GM21825 (cell line): Measurements from ENCODE around the gene PCDHGB1.
"Not testable (repeated sequence)": the region's sequence is repeated elsewhere in the genome, so short reads cannot be mapped to it uniquely, and the experiment has no call there.

ENCODE experiments used
- ATAC-seq: cut with Tn5 transposase; IDR thresholded peaks from one replicate; pipeline ENCODE4 v1.9.1; 2021; ENCODE audit warnings: mild to moderate bottlenecking, moderate library complexity; ENCODE audit not compliant: unreplicated experiment

The PCDHGB1 gene

GRCh38 chr5:141349917-141350619, at the start of gene PCDHGB1:
Gene PCDHGB1, plus strand, starts transcription at chr5:141350099. Its CDS starts 162 bp downstream, at chr5:141350261.
- ATAC-seq: no peak

GRCh38 chr5:141303756-141304155, 46.1 kb upstream of the PCDHGB1 start, which contains the start of gene SLC25A2:
Gene SLC25A2, minus strand, starts transcription at chr5:141304049. Its CDS starts 184 bp downstream, at chr5:141303865.
- ATAC-seq: no peak

GRCh38 chr5:141306630-141307029, 43.3 kb upstream of the PCDHGB1 start:
- no peak for ATAC-seq

- ATAC-seq: no peak
Observed at GRCh38 chr5:141313711-141314110, 36.2 kb upstream of the PCDHGB1 start.

- ATAC-seq: not testable (repeated sequence)
Observed at GRCh38 chr5:141316963-141317362, 32.9 kb upstream of the PCDHGB1 start.

DNA sequence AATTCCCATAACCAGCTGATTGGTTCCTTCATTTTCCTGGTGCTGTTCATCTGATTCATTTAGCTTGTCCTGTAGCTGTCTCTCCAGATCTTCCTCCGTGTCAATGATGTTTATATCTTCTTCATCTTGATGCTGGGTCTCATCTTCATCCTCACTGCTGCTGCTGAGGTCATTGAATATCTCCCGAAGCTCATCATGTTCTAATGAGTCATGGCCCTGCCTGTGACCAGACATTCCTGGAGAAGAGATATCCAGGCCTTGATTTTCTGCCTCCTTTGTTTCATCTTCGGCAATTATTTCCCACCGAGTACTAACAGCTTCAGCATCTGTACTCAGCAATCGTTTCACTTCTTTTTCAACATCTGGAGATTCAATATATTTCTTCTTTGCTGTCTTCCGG, 30.7 kb upstream of the PCDHGB1 start:
- no peak for ATAC-seq

DNA sequence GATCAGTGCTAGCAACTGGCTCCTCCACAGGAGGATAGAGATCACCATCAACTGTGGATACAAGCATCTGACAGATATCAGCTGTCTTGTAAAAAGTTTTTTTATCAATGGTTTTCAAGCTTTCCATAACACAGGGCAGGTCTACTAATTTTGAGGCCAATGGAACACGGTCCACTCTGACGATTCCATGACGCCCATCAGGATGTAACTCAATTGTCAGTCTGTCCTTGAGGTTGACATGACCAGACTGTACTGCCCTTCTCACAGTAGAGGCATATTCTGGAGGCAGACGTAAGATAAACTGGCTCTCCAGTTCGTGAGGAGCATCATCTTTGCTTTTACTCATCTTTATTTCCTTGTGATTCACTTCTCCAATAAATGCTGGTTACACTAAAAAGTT, 30.2 kb upstream of the PCDHGB1 start:
- no peak for ATAC-seq

DNA sequence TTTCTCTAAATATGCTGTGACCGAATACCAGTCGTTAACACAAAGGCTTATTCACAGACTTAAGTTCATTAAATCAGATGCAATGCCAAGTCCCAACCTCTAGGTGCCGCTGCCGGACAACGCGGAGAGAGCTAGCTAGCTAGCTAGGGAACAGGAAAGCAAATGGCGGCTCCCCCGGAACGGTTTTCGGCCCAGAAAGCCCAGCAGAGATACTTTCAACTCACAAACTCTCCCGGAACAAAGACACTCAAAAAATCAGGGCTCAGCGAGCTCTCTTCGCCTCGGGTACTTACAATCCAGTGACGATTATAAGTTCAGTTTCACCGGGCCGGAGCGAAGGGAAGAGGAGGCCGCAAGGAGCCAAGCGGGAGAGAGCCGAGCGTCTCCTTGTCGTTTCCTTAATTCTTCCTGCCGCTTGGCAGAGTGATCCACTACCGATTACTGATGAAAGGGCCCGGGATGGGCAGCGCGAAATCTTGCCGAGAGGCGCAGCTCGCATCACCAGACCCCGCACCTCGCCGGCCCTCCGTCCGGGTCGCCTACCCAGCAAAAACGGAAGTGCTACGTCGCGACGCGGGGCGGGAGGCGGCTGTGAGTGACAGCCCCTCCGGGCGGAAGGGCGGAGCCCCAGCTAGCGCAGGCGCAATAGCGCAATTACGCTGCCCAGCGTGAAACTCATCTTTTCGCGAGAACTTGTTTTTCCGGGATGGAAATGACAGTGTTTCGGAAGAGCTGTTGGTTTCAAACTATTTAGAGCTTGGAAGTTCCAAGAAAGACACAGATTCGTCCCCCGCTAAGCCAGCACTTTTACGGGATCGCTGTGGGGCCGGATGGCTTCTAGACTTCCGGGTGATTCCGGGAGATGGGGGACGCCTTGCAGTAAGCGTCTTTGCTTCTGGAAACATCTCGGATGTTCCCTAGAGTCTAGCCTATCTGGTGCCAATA, 29.4 kb upstream of the PCDHGB1 start, which contains the start of gene TAF7:
Gene TAF7 (minus strand): TSS at position 560 of the 945 bp plus-strand sequence. CDS start 740 bp downstream, outside the sequence.
- peak; percentile 95 for ATAC-seq

DNA sequence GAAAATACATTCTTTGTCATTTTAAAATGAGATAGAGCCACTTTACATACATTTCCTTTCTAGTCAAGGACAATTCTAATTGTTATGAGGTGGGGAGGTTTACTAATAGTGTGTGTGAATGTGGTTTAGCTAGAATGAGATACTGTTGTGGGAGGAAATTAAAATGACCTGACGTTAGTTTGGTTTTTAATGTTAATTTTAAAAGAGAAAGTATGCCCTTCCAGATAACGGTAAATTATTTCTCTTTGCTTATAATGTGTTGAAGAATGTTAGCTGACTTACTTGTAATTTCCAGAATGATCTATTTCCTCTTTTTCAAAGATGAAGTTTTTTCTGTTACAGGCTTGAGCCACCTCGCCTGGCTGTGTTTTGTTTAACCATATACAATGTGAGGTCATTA, 27.6 kb upstream of the PCDHGB1 start:
- ATAC-seq: no peak

- peak; percentile 91 for ATAC-seq
Observed at GRCh38 chr5:141326088-141326854, 23.6 kb upstream of the PCDHGB1 start.

GRCh38 chr5:141328231-141328630, 21.7 kb upstream of the PCDHGB1 start:
- no peak for ATAC-seq

GRCh38 chr5:141330299-141331080, 19.4 kb upstream of the PCDHGB1 start, which contains the start of gene PCDHGA1:
Gene PCDHGA1, plus strand, starts transcription at chr5:141330514.
- ATAC-seq: no peak

DNA sequence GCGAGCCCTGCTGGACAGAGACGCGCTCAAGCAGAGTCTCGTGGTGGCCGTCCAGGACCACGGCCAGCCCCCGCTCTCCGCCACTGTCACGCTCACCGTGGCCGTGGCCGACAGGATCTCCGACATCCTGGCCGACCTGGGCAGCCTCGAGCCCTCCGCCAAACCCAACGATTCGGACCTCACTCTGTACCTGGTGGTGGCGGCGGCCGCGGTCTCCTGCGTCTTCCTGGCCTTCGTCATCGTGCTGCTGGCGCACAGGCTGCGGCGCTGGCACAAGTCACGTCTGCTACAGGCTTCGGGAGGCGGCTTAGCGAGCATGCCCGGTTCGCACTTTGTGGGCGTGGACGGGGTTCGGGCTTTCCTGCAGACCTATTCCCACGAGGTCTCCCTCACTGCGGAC, 17.3 kb upstream of the PCDHGB1 start:
- not testable (repeated sequence) for ATAC-seq

DNA sequence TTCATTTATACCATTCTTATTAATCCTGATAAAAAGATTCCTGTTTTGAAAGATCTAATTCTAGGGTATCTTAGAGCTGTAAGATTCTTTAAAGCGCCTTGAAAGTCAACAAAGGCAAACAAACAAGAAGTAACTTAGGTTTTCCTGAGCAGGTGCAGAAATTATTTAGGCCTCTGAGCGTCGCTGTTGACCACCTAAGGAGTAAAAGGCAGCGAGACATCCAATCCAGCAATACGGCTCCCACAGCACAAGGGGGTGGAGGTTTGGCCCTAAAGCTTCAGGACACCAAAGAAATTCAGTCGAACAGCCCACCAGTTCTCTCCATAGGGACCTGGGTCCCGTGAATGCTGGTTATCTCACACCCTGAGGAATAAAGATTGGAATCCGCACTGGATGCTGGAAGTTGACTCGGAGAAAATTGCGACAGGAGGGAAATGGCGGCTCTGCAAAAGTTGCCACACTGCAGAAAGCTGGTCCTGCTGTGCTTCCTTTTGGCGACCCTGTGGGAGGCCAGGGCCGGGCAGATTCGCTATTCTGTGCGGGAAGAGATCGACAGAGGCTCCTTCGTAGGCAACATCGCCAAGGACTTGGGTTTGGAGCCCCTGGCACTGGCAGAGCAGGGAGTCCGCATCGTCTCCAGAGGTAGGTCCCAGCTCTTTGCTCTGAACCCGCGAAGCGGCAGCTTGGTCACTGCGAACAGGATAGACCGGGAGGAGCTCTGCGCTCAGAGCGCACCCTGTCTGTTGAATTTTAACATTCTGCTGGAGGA, 11.2 kb upstream of the PCDHGB1 start, which contains the start of gene PCDHGA2:
Gene PCDHGA2 (plus strand): TSS at position 223 of the 769 bp plus-strand sequence.
- no peak for ATAC-seq

- not testable (repeated sequence) for ATAC-seq
Observed at GRCh38 chr5:141340781-141341354, 9.0 kb upstream of the PCDHGB1 start.

- ATAC-seq: no peak
Observed at GRCh38 chr5:141342773-141343172, 7.1 kb upstream of the PCDHGB1 start.

GRCh38 chr5:141343242-141343952, 6.5 kb upstream of the PCDHGB1 start, which contains the start of gene PCDHGA3:
Gene PCDHGA3, plus strand, starts transcription at chr5:141343829. Its CDS starts 205 bp downstream, at chr5:141344034.
- no peak for ATAC-seq

DNA sequence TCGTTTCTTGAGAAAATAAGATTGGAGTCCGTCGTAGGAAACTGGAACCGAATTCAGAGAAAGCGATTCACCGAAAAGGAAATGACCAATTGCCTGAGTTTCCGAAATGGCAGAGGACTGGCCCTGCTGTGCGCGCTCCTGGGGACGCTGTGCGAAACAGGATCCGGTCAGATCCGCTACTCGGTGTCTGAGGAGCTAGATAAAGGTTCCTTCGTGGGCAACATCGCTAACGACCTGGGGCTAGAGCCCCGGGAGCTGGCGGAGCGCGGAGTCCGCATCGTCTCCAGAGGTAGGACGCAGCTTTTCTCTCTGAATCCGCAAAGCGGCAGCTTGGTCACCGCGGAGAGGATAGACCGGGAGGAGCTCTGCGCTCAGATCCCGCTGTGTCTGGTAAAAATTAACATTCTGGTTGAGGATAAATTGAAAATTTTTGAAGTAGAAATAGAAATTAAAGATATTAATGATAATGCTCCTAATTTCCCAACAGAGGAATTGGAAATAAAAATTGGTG, 5.9 kb upstream of the PCDHGB1 start:
- no peak for ATAC-seq
